GM18520 (cell line): Measurements from ENCODE around the gene CCDC3.

Experiments used
- ATAC-seq: cut with Tn5 transposase; IDR thresholded peaks from one replicate; pipeline ENCODE4 v1.9.1; 2021; ENCODE audit not compliant: unreplicated experiment

Gene CCDC3

DNA sequence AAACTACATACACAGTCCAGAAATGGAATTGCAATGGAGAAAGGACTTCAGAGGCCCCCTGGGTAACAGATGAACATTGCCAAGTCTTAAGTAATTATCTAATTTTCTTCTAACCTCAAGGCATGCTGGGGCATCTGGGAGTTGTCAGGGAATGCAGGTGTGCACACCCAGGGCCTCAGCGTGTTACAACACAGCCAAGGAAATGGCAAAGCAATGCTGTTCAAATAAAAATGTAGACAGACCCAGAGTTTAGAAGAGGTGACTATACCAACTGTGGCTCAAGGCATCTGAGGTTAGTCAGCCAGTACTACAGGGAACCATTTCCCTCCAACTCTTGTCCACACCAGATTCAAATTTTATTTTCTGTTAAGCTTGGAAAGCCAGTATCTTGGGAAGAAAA is 73.6 kb downstream of the CCDC3 start:
- no peak for ATAC-seq

DNA sequence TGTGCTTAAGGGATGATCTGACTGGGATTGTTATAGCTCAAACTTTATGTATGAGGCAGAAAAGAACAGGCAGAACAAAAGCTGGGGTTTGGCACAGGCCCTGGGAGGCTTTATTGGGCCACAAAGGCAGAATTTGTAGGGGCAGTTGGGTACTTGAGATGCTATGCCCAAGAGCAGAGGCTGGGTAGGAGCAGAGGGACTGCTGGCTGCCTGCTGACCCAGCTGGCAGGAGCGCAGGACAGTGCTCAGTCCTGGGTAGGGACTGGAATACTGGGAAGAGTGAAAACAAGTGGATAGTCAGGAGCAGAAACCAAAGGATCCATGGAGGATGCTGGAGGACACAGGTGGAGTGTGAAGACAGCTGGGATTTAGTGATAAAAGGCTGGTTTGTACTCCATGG is 75.7 kb downstream of the CCDC3 start:
- no peak for ATAC-seq

DNA sequence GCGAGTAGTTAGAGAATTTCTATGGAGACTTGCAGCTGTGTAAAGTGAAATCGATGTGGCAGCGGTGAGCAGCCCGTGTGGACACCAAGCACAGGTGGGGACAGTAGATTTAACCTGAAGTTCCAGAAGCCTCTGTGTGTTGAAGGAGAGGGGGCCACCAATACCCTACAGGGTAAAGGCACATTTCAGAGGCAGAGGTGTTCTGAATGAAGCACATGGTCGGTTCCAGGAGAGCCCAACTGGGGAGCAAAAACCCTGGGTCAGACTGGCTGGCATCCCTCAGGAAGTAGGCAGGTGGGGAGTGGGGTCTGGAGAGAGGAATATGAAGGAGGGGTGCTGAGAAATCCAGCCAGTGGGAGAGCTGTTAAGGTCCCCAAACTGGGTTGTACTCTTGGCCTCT is 76.6 kb downstream of the CCDC3 start:
- ATAC-seq, result no peak

DNA sequence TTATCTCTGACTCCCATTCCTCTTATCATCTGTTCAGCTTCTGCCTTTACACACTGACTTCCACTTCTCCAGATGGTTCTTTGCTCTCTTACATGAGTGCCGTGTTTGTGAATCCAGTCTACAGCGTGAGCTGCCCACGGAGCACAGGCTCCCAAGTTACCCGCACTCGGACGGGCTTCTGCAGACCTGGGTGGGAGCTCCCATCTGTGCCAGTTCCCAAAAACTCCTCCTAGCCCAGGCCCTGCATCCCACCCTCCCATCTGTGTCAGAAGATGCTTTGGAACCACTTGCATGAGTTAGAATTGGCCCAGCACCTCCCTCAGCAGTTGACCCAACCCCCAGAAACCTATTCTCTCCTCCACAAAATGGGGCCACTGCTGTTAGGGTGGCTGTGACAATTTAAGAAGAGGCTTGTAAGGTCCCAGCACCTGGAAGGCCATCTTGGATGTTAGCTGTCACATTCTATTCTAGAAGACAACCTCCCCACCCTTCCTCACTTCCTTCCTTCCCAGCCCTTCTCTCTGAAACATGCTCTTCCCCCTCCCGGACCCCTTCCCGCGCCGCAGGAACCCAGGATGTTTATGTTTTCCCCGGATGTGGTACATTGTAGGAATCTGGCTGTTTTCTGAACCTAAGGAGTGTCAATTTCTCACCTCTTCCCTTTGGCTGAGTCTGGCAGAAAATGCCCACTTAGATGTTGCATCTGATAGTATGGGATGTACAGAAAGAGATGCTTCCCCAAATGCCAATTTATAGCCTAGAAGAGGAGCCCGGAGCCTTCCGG is 79.2 kb downstream of the CCDC3 start:
- no peak for ATAC-seq

DNA sequence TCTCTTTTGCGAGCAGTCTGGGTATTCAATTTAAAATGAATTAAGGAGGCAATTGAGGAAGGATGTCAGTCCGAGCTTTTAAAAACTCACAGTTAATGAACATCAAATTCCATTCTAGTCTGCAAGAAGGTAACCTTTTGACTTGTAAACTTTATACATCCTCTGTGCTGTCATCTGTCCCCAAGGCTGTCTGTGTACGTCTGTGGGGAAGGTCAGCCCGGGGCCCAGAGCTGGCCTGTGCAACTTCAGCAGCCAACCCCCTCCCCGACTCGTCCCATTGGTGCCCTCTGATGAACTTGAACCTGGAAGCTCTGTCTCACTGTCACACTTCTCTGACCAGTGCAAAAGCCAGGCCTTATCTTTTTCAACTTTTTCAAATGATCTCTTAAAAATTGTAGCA is 80.3 kb downstream of the CCDC3 start:
- no peak for ATAC-seq

DNA sequence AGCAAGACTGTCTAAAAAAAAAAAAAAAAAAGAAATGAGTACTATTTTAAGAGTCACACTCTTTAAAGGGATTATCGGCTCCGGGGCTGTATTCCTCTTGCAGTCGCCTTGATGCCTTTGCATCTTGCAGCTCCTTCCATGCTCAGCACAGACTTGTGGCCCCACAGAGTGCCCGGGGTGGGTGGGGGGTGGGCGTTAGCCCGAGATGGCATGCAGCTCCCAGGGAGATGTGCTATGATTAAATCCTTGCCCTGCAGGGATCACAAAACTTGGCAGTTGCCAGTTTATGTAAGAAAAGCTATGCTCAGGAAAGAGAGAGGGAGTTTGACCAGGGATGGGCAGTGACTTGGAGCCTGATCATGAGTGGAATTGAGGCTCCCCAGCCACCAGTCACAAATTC is 81.9 kb downstream of the CCDC3 start:
- no peak for ATAC-seq

DNA sequence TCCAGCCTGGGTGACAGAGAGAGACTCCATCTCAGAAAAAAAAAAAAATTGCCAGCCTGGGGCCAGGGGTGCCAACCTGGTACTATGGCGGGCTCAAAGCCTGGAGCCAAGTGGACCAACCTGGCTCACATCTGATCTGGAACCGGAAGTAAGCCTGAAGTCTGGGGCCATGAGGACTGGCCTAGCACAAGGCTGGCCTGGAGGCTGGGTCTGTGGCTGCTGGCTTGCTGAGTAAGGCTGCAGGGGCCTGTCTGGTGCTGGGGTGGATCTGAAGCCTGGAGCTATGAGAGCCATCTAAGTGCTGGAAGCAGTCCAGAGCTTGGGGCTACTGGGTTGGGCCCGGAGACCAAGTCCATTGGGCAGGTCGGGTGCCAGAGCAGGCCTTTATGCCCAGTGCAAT is 84.9 kb downstream of the CCDC3 start:
- ATAC-seq, result no peak

DNA sequence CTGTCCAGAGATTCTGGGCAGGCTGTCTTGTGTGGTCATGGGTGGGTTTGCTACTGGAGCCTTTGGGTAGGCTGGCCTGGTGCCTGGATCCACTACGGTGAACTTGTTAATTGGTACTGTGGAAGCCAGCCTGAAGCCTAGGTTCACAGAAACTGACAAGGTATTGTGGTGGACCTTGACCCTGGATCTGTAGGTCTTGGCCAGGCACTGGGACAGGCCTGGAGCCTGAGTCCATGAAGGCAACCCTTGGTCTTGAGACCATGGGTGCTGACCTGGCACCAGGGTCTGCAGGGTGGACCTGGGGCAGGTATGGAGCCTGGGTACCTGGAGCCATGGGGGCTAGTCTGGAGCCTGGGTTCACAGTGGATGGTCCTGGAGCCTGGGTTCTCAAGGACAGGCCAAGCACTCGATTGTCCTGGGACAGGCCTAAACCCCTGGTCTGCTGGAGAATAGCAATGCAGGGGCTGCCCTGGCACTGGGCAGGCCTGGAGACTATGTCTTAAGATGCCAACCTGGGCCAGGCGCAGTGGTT is 85.8 kb downstream of the CCDC3 start:
- ATAC-seq, result no peak

DNA sequence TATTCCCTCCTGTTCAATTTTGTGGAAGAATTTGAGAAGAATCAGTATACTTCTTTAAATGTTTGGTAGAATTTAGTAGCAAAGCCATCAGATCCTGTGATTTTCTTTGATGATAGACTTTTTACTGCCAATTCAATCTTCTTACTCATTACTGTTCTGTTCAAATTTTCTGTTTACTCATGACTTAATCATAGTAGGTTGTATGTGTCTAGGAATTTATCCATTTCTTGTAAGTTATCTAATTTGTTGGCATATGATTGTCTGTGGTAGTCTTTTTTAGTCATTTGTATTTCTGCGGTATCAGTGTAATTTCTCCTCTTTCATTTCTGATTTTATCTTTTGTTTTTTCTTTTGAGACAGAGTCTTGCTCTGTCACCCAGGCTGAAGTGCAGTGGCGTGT is 87.4 kb downstream of the CCDC3 start:
- ATAC-seq, result no peak

DNA sequence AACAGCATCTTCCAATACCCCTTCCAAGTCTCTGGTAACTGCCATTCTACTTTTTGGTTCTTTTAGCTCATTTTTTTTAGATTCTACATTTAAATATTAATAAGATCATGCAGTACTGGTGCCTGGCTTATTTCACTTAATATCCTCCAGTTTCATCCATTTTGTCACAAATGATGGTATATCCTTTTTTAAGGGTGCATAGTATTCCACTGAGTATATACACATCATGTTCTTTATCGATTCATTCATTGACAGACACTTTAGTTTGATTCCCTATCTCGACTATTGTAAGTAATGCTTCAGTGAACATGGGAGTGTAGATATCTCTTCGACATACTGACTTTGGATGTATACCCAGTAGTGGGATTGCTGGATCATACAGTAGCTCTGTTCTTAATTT is 89.7 kb downstream of the CCDC3 start:
- ATAC-seq, result no peak

DNA sequence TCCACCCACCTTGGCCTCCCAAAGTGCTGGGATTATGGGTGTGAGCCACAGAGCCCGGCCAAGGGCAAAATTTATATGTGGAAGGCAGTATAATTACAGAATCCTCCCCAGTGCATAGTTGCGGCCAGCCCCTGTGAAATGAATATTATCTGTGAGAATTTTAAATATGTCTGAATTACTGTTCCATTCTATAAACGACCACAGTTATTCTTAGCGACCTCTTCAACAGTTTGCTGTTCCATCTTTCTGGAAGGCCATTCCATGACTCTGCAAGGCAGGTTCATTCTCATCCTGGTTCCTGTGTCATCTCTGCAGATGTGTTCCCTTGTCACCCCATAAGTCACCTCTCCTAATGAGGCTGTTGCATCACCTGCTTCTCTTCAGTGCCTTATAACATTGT is 90.7 kb downstream of the CCDC3 start:
- no peak for ATAC-seq

DNA sequence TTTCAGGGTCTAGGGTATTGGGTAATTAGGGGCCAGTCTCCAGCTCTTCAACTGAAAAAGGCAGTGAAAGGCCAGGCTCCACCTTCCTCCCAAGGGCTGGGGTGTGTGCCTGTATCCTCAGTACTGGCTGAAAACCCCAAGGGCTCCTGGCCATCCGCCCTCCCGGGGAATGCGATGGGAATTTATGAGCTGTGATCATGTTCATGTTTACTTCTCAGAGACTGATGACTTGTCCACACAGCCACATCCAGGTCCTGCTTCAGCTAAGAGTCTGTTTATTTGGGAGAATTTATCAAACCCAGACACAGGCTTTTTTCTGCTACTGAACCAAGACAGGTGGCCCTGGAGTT is 91.7 kb downstream of the CCDC3 start:
- ATAC-seq, result no peak

DNA sequence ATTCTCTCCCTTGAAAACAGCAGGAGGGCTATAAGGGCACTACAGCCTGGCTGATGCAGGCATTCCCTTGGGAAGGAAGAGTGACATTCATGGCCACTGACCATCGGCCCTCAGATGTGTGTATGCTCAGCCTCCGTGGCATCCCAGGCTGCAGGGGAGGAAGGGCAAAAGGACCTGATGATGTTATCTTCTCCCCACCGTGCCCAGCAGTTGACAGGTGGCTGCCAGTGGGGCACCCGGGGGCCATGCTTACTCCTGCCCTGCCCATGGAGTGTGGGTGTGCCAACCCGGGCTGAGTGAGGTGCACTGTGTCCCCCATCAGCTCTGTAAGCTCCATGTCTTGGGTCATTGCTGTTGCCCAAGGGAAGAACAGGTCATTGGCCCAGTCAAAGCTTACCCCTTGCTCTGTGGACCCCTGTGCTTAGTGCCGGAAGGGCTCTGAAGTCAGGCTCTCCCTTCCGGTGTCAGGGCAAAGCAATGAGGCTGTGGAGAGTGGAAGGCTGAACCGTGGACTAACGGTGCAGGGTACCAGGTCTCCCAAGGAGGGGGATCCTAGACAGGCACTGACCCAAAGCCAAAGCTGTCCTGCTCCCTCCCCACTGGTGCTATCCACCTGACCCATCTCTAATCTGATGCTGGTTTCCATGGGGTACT is 92.2 kb downstream of the CCDC3 start:
- ATAC-seq, result no peak

DNA sequence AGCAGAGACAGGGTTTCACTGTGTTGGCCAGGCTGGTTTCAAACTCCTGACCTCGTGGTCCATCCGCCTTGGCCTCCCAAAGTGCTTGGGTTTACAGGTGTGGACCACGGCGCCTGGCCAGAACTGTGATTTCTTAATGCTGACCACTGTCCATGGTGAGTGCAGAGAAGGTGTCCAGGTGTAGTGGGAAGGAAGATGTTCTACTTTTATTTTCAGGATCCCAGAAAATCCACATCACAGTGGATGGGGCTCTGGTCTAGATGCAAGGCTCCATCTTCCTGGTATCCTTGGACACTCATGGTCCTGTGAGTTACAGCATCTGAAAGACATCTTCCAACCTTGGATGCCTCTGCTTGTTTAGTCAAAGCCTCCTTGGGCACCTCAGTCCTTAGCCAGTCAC is 92.7 kb downstream of the CCDC3 start:
- no peak for ATAC-seq

DNA sequence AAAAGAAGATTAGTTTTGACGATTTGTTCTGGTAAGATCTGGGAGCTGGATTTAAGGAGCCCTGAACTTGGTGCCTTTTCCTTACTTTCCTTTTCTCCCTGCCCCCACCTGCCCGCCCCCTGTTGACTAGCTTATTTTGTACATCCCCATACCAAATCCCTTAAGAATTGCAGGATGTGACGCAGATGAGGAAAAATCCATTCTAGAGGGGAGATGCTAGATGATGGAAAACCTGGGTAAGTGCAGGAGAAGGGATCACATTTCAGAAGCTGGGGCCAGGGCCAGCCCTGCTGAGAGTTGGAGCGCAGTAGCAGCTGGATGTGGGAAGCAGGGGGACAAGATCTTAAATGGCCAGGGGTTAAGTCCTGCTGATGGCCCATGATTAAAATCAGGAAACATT is 93.9 kb downstream of the CCDC3 start:
- no peak for ATAC-seq

DNA sequence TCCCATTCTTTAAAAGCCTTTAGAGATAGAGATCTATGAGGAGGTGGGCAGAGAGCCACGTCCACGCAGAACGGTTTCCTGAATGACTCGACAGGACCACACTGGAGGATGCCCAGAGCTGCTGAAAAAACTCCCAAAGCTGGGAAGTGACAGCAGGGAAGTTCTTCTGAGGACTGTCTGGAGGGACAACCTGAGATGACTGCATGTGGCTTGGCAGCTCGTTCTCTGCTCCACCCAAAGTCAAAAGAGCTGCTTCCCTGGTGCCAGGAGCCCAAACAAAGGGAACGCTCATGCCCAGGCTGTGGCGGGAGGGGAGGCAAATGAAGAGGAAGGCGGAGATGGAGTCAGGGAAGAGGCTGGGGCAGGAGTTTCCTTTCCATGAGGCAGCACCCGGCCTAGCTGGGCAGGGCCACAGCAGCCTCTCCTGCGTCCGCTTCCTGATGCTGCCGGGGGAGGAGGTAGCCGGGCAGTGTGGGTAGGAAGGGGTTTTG is 95.4 kb downstream of the CCDC3 start:
- ATAC-seq, result no peak

DNA sequence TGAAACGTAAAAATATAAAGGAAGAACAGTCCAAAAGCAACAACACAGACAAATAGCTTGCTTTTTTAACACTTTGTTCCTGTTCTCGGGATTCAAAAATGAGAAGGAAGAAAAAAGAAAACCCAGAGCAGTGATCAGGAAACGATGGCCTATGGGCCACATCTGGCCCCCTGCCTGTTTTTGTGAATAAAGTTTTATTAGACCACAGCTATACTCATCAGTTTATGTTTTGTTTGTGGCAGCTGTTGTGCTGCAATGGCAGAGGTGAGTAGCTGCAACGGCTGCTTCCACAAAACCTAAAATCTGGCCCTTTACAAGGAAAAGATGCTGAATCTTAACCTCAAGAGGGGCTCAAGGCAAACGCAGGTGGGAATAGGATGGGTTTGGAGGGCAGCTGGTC is 96.4 kb downstream of the CCDC3 start:
- ATAC-seq, result no peak

DNA sequence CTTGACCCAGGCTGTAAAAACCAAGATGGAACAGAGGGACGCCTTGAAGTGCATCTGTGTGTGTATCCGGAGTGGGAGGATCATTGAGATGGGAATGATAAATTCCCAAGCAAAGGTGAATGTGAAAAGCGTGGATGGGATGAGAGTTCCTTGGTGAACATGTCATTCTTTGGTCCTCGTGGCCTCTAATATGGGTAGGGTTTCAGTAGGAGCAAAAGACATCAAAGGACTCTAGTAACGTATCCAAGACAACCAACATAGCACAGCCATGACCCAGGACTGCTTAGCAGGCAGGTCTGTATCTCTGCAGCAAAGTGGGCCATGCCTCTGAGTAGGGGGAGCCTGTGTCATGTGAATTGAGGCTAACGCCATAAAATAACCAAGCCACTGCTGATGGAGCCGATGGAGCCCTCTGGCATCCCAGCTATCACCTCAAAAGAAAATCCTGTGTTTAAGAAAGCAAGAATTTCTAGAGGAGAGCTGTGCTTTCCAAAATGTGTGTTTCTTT is 98.6 kb downstream of the CCDC3 start:
- ATAC-seq, result no peak

DNA sequence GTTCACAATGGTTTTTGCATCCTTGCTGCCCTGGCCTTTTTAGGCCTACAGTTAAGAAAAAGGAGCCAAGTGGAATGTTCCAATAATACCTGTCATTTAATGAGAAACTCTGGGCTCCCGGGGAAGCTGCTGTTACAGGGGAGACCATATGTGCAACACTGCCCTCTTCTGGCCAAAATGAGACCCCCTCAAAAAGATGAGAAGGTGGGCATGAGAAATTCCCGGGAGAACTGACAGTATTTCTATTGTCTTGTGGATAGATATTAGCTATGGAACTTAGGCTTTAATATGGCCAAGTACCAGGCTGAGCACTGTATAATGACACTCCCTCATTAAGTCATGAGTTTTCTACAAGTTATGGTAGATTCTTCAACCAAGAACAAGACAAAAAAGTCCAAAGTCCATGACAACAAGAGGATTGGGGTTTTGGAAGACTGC is 99.4 kb downstream of the CCDC3 start:
- no peak for ATAC-seq

DNA sequence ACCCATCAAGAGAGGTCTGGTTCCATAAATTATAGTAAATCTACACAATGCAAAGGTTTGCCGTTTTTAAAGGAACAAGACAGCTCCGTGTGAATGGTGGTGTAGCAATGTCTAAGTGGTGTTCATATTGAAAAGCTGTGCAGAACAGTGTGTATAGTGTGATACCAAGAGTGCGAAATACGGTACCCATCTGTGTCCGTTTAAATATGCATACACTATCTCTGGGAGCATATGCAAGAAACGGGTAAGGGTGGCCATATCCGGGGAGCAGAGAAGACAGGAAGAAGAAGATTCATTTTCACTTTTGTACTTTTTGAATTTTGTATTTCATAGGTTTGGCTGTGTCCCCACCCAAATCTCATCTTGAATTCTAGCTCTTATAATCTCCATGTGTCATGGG is 102.0 kb downstream of the CCDC3 start:
- no peak for ATAC-seq

DNA sequence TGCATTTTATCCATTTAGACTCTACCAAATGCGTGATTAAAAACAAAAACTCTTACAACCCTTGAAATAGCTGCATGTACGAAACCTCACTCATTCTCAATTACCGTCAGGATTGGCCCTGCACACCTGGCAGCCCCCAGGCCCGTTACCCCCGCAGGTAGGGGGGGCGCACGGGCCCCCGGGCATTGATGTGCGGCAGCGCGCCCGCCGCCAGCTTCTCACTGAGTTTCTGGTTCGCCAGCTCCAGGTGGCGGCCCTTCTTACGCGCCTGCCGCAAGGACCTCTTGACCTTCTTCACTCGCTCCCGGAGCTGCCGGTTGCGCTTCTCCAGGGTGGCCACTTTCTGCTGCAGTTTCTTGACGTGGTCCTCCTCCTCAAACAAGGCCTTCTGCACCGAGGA is 103.2 kb downstream of the CCDC3 start:
- ATAC-seq, result no peak

DNA sequence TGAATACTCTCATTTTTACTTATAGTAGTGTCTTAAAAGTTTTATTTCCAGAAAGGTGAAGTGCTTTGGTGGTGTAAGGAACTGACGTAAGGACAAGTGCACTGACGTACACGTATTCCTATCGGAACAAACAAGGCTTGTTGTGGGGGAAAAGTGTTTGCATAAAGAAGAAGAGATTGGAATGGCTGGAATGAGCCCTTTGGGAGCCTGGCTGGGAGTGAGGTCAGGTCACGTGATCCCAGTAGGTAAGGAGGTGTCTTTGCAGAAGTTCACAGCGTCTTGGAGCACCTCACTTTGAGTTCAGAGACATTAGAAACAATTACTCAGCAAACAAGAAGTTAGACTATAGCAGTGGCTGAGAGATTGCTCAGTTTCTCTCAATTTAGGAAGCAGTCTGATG is 104.2 kb downstream of the CCDC3 start:
- ATAC-seq, result no peak
